Activated T-helper 17 cell treated with anti-CD3 and anti-CD28 coated beads, Interleukin-2, amount 50 U/mL, for 72 hours (primary cell): Measurements from ENCODE around the gene TLR6. TPM values are rescaled to one million over a fixed set of nuclear protein-coding genes. Genes with fewer than 3 reads are reported as not detected.

Experiments
- ATAC-seq: fragments of 150-1000 bp; cut with Tn5 transposase; replicated peaks from 2 replicates; pipeline ENCODE4 v1.10.0; 2021; ENCODE audit warnings: mild to moderate bottlenecking, moderate library complexity
- H3K27ac Mint-ChIP-seq: one replicate; pipeline ENCODE4 v1.8.0; 2022; ENCODE audit warnings: mixed read lengths
- H3K27me3 Mint-ChIP-seq: one replicate; pipeline ENCODE4 v1.8.0; 2022; ENCODE audit warnings: mixed read lengths
- H3K36me3 Mint-ChIP-seq: one replicate; pipeline ENCODE4 v1.8.0; 2022; ENCODE audit warnings: low read depth, mild to moderate bottlenecking, mixed read lengths
- H3K4me1 Mint-ChIP-seq: one replicate; pipeline ENCODE4 v1.8.0; 2022; ENCODE audit warnings: mixed read lengths
- H3K4me3 Mint-ChIP-seq: one replicate; pipeline ENCODE4 v1.8.0; 2022; ENCODE audit warnings: mild to moderate bottlenecking, mixed read lengths
- H3K9me3 Mint-ChIP-seq: one replicate; pipeline ENCODE4 v1.8.0; 2022; ENCODE audit warnings: mixed read lengths
- total RNA-seq, 2 donors: library from RNA; stranded (reverse); gene quantifications; one replicate each; pipeline ENCODE4 v1.2.3, GENCODE V29; 2022

The TLR6 gene
- total RNA-seq, 2 donors from 2014 or later, result 2.7 to 3.0 TPM

DNA sequence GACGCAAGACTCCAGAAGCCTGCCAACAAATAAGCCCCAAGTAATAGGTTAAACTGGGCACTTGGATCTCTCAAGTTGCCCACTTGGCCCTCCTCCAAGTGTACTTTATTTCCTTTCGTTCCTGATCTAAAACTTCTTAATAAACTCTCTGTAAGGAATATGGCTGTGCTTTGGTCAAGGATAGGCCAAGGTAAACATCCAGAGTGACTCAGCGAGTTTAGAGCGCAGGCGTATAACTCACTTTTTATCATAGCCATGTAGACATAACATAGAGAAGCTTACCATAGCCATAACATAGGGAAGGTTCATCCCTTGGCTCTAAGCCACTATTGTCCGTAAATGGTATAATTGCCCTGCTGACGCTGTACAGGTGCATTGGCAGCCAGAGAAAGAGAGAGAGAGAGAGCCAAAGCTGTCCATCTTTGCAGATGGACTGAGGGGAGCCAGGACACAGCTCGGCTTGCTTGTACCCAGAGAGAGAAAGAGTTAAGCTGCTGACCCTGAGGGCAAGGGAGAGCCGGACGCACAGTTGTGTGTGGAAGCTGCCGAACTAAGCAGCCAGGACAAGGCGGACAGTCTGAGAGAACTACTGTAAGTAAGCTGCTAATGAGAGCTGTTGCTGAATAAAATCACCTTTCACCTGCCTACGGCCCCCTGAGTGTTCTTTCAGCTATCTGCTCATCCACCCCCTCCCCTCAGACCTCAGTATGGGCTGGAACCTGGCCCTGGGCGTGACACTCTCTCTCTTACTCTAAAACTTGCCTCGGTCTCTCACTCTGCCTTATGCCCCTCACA, 53.9 kb downstream of the TLR6 start:
- Mint-ChIP-seq H3K4me1 (peaks cover 27% of the 10 kb centered on the region), H3K9me3 (peaks cover 17% of the 10 kb centered on the region), H3K4me3 (peak overlapping the region; percentile 77), H3K27me3 (no peaks in the 10 kb centered on the region), H3K27ac (no peak overlapping the region), H3K36me3 (peaks cover 38% of the 10 kb centered on the region)
- ATAC-seq, result no peak

DNA sequence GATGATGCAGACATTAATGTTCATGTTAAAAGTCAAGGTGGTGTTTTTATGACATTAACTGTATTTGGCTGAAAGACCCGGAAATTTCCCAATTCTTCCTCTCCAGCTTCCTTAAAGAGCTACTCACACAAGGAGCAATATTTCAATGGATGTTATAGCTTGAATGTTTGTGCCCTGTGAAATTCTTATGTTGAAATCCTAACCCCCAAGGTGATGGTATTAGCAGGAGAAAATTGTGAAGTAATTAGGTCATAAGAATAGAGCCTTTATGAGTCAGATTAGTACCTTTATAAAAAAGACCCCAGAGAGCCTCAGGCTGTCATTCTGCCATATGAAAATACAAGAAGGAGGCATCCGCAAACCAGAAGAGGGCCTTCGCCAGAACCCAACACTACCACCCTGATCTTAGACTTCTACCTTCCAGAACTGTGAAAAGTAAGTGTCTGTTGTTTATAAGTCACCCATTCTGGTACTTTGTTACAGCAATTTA, 55.6 kb downstream of the TLR6 start:
- H3K4me1 Mint-ChIP-seq, result peaks cover 27% of the 10 kb centered on the region
- no peak overlapping the region for H3K27ac Mint-ChIP-seq
- peaks cover 41% of the 10 kb centered on the region for H3K36me3 Mint-ChIP-seq
- H3K27me3 Mint-ChIP-seq, result no peaks in the 10 kb centered on the region
- H3K4me3 Mint-ChIP-seq, result no peak overlapping the region
- no peak for ATAC-seq
- peaks cover 17% of the 10 kb centered on the region for H3K9me3 Mint-ChIP-seq

DNA sequence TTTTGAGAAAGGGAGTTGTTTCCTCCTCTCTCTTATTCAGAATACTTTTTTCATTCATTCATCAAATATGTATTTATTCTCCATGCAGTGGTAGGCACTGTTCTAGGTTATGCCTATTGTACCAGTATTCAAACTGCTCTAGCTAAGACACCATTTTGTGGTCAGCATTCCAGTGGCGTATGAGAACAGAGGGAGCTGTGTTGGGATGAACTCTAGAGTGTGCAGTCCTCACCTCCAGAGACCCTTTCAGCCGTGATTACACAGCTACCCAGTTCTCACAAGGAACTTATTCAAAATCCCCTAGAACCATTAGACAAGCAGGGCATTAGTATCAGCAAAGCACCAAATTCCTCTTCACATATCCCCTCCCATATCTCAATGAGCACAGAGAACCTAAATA, 56.3 kb downstream of the TLR6 start:
- Mint-ChIP-seq H3K27me3 (no peaks in the 10 kb centered on the region), H3K36me3 (peaks cover 41% of the 10 kb centered on the region), H3K4me3 (no peak overlapping the region), H3K27ac (no peak overlapping the region), H3K4me1 (peaks cover 21% of the 10 kb centered on the region), H3K9me3 (peaks cover 17% of the 10 kb centered on the region)
- ATAC-seq, result no peak

DNA sequence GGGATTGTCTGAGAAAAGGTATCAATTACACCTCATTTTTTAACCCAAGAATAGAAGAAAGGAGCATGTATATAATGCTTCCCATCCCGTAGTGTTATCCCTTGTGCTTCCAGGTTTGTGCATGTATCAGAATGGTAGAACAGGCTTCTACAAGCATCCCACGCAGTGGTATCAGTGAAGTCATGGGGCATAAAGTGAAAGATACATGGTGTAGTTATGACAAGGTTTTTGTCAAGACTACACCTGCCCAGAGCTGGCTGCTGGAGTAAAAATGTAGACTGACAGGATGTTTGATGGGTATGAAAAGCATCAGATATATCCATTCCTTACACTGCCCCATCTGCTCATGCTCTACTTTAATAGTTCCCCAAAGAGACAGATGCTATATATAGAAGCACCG, 61.5 kb downstream of the TLR6 start:
- Mint-ChIP-seq H3K36me3 (peaks cover 26% of the 10 kb centered on the region), H3K4me1 (no peaks in the 10 kb centered on the region), H3K4me3 (no peak overlapping the region), H3K27me3 (no peaks in the 10 kb centered on the region), H3K27ac (no peak overlapping the region), H3K9me3 (peaks cover 26% of the 10 kb centered on the region)
- no peak for ATAC-seq

DNA sequence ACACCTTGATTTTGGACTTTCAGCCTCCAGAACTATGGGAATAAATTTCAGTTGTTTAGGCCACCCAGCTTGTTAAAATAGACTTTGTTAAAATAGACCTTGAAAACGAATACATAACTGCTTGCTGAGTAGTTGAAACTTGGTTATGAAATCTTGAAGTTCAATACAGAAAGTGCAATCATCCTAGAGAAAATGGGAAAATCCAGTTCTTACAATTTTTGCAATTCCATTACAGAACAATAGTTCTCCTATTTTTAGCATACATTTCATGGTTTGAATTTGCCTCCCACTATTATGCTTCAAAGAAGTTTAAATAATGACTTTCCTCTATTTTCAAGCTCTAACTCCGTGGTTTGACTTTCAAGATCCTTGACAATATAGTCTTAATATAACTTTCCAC, 62.6 kb downstream of the TLR6 start:
- no peaks in the 10 kb centered on the region for H3K27me3 Mint-ChIP-seq
- no peak overlapping the region for H3K27ac Mint-ChIP-seq
- H3K4me1 Mint-ChIP-seq, result no peaks in the 10 kb centered on the region
- ATAC-seq, result no peak
- no peak overlapping the region for H3K4me3 Mint-ChIP-seq
- peaks cover 16% of the 10 kb centered on the region for H3K36me3 Mint-ChIP-seq
- peaks cover 18% of the 10 kb centered on the region for H3K9me3 Mint-ChIP-seq

DNA sequence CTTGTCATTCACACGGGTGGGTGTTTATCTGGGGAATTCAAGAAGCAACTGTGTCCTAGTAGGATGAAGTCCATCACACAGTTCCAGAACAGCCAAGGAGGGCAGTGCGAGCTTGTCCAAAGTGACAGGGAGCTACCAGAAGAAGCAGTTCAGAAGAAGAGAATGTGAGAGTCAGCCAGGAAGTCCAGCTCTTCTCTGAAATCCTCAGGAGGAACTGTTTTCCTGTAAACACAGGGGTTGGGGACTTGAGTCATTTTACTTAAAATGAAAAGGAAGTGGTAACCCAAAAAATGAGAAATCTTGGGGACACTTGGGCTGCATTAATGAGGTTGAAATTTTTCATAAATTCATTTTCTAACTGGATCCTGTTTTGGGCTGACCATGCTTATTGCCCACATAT, 65.6 kb downstream of the TLR6 start:
- no peak for ATAC-seq

DNA sequence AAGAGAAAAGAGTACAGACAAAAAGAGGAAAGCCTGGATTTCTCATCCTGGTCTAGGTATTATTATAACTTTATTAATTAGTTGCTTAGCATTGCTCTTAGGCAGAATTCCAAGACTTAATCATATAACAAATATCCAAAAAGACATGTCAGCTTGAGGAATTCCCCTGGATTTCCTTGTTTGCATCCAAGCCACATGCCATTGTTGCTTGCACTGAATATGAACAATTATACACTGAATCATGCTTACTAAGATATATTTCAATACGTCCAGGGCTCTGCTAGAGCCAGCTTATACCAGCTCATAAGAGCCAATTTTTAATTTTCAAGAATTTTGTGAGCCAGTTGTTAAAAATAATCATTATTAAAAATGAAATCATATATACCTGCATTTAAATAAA, 68.3 kb downstream of the TLR6 start:
- H3K36me3 Mint-ChIP-seq, result no peaks in the 10 kb centered on the region
- no peaks in the 10 kb centered on the region for H3K27me3 Mint-ChIP-seq
- no peaks in the 10 kb centered on the region for H3K4me1 Mint-ChIP-seq
- no peak overlapping the region for H3K4me3 Mint-ChIP-seq
- H3K9me3 Mint-ChIP-seq, result peaks cover 11% of the 10 kb centered on the region
- ATAC-seq, result no peak
- H3K27ac Mint-ChIP-seq, result no peak overlapping the region

More for the DNA sequence above, 65.6 kb downstream of the TLR6 start:
- H3K27me3 Mint-ChIP-seq, result no peaks in the 10 kb centered on the region
- no peaks in the 10 kb centered on the region for H3K4me1 Mint-ChIP-seq
- H3K9me3 Mint-ChIP-seq, result peaks cover 16% of the 10 kb centered on the region
- no peak overlapping the region for H3K27ac Mint-ChIP-seq
- no peak overlapping the region for H3K4me3 Mint-ChIP-seq
- no peaks in the 10 kb centered on the region for H3K36me3 Mint-ChIP-seq

DNA sequence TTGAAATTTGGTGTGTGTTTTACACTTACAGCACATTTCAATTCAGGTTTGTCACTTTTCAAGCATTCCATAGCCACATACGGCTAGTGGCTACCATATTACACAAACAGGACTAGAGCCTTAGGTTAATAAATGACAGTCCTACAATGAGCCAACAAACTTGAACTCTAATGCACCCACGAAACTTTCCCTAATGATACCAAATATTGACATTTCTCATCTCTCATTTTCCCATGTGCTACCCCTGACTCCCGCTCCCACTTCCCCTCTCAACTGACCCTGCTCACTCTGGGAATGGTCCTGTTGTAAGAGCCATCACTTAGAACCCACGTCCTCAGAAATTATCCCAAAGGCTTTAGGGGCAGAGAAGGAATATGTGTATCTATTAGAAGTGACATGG, 68.9 kb downstream of the TLR6 start:
- H3K36me3 Mint-ChIP-seq, result no peaks in the 10 kb centered on the region
- peaks cover 11% of the 10 kb centered on the region for H3K9me3 Mint-ChIP-seq
- no peak for ATAC-seq
- no peaks in the 10 kb centered on the region for H3K4me1 Mint-ChIP-seq
- H3K27me3 Mint-ChIP-seq, result no peaks in the 10 kb centered on the region
- no peak overlapping the region for H3K4me3 Mint-ChIP-seq
- H3K27ac Mint-ChIP-seq, result no peak overlapping the region

DNA sequence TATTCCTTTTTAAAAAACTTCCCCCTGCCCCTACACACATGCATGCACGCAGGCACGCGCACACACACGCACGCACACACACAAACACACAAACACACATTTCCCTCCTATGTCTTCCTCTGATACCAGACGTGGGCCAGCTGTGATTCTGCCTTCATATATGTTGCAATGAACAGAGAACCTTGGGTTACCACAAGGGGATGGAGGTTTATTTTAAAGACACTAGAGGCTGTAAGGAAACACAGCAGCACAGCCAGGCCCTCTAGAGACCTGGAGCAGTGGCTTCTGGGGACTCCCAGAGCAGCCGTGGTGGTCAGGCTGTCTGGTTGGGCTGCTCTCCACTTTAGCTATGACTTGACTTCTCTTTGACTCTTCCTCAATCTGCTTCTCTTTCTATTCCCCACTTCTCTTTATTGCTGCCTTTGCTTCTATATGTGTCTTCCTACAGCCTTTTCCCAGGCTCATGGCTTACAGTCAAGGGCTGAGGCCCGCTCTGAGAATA, 70.7 kb downstream of the TLR6 start:
- Mint-ChIP-seq H3K27ac (no peak overlapping the region), H3K27me3 (no peaks in the 10 kb centered on the region), H3K36me3 (no peaks in the 10 kb centered on the region), H3K4me1 (no peaks in the 10 kb centered on the region), H3K9me3 (peaks cover 5% of the 10 kb centered on the region), H3K4me3 (no peak overlapping the region)
- no peak for ATAC-seq

DNA sequence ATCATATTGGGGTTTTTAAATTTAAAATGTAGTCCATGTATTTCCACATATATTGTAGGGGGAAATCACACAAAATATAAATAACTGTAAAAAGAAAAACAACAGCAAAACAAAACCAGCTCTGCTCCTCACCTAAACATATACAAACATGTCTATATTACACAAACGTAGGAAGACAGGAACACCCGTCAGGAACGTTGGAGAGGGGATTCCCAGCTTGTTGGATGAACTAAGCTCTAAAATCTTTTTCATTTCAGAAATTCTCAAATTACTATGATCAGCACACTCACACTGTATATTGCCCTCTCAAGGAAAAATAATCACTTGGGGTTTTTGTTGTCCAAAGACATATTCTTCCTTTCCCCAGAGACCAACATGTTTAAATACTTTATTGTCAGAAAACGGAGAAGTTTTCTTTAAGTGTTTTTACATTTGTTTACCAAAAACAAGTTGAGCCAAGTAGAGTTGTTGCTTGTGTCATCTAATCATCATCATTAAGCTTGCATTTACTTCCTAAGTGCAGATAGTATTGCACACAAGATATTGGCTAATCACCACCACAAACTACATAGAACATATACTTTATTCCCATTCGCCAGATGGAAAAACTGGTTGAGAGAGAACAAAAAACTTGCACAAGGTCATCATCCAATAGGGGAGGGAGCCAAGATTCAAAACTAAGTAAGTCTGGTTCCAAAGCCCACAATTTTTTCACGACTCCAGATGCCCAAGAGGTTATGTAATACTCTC, 71.4 kb downstream of the TLR6 start:
- Mint-ChIP-seq H3K27ac (no peak overlapping the region), H3K4me1 (no peaks in the 10 kb centered on the region), H3K36me3 (no peaks in the 10 kb centered on the region), H3K27me3 (no peaks in the 10 kb centered on the region), H3K4me3 (no peak overlapping the region), H3K9me3 (peaks cover 4% of the 10 kb centered on the region)
- no peak for ATAC-seq

DNA sequence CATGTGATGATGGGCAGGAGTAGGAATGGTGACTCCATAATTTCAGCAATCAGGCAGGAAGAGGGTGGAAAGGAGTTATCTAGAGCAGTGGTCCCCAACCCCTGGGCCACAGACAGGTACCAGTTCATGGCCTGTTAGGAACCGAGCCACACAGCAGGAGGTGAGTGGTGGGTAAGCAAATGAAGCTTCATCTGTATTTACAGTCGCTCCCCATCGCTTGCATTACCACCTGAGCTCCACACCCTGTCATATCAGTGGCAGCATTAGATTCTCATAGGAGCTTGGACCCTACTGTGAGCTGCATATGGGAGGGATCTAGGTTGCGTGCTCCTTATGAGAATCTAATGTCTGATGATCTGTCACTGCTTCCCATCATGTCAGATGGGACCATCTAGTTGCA, 72.5 kb downstream of the TLR6 start:
- no peaks in the 10 kb centered on the region for H3K36me3 Mint-ChIP-seq
- H3K9me3 Mint-ChIP-seq, result no peaks in the 10 kb centered on the region
- no peaks in the 10 kb centered on the region for H3K27me3 Mint-ChIP-seq
- no peak overlapping the region for H3K27ac Mint-ChIP-seq
- H3K4me1 Mint-ChIP-seq, result no peaks in the 10 kb centered on the region
- no peak overlapping the region for H3K4me3 Mint-ChIP-seq
- ATAC-seq, result no peak

DNA sequence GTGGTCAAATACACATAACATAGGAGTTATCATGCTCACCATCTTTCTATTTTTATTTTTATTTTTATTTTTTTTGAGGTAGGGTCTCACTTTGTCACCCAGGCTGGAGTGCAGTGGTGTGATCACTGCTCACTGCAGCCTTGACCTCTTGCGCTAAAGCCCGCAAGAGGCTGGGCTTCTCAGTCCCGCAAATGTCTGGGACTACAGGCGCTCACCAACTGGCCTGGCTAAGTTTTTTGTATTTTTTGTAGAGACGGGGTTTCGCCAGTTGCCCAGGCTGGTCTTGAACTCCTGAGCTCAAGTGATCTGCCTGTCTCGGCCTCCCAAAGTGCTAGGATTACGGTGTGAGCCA, 73.5 kb downstream of the TLR6 start:
- Mint-ChIP-seq H3K4me3 (no peak overlapping the region), H3K27me3 (no peaks in the 10 kb centered on the region), H3K4me1 (no peaks in the 10 kb centered on the region), H3K27ac (no peak overlapping the region), H3K9me3 (no peaks in the 10 kb centered on the region), H3K36me3 (no peaks in the 10 kb centered on the region)
- ATAC-seq, result no peak

DNA sequence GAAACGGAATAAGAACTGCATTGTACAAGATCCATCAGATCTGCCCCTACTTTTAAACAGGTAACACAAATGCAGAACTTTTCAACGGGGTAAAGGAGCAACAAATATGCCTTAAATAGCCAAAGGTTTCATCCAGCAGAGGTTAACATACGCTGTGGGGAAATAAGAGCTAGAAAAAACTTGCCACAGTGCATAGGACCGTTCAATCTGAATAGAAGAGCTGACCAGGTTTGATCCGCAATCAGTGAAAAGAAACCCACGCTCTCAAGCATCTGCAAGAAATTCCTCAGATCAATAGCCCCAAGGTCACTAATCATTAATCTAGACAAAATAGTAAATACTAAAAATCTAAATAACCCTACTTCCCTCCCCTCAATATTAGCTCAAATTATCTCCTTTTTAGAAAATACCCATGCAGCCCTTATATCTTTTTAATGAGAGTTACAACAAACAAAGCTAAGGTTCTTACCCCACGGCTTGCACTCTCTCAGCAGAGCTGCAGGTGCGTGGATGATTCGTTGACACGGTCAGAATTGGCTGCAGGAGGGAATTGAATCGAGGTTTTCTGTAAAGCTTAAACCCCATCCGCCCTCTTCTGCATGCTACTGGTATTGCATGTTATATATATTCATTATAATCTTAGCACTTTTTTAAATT, 74.0 kb downstream of the TLR6 start, which contains the start of gene TLR10:
TSS of gene TLR10 (minus strand) at position 539 of the 657 bp plus-strand sequence. CDS start 7,400 bp downstream, outside the sequence.
- no peaks in the 10 kb centered on the region for H3K36me3 Mint-ChIP-seq
- no peak within 1 kb of the TSS for H3K27ac Mint-ChIP-seq
- no peaks in the 10 kb centered on the region for H3K4me1 Mint-ChIP-seq
- no peaks in the 10 kb centered on the region for H3K9me3 Mint-ChIP-seq
- peak; percentile 39 for ATAC-seq
- H3K4me3 Mint-ChIP-seq, result no peak within 1 kb of the TSS
- no peaks in the 10 kb centered on the region for H3K27me3 Mint-ChIP-seq

DNA sequence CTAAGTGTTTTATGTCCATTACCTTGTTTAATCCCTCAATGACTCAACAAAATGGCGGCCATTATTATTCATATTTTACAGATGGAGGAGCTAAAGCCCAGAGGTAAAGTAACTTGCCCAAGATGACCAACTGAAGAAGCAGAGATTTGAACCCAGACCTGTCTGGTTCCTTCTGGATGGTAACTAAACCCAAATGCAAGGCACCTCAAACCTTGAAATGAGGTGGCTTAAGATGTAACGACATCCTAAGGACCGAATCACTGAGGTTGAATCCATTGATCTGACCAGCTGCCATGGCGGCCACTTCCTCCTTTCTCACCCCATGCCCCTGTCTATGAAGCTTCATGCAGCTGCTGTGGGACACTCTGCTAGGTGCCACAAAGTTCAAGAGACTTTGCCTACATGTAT, 74.8 kb downstream of the TLR6 start:
- H3K27ac Mint-ChIP-seq, result no peak overlapping the region
- no peak overlapping the region for H3K4me3 Mint-ChIP-seq
- H3K27me3 Mint-ChIP-seq, result peaks cover 4% of the 10 kb centered on the region
- ATAC-seq, result no peak
- H3K36me3 Mint-ChIP-seq, result no peaks in the 10 kb centered on the region
- H3K4me1 Mint-ChIP-seq, result no peaks in the 10 kb centered on the region
- peaks cover 3% of the 10 kb centered on the region for H3K9me3 Mint-ChIP-seq
